Embryonic facial prominence (tissue), 1 donor: ENCODE results near the gene MRC2.
"Not testable (repeated sequence)": the region's sequence is repeated elsewhere in the genome, so short reads cannot be mapped to it uniquely, and the experiment has no call there.

Source experiments
- DNase-seq: peaks from one replicate; pipeline ENCODE4 v3.0.0-alpha.2; 2016; ENCODE audit errors: extremely low spot score

The MRC2 gene

DNA sequence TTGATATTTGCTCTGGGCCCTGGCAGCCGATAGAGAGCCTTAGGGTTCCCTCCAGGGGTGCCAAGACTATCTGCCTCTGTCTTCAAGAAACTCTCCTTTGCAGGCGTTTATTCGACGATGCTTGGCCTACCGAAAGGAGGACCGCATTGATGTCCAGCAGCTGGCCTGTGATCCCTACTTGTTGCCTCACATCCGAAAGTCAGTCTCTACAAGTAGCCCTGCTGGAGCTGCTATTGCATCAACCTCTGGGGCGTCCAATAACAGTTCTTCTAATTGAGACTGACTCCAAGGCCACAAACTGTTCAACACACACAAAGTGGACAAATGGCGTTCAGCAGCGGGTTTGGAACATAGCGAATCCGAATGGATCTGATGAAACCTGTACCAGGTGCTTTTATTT lies 15.2 kb upstream of the MRC2 start:
- not testable (repeated sequence) for DNase-seq

DNA sequence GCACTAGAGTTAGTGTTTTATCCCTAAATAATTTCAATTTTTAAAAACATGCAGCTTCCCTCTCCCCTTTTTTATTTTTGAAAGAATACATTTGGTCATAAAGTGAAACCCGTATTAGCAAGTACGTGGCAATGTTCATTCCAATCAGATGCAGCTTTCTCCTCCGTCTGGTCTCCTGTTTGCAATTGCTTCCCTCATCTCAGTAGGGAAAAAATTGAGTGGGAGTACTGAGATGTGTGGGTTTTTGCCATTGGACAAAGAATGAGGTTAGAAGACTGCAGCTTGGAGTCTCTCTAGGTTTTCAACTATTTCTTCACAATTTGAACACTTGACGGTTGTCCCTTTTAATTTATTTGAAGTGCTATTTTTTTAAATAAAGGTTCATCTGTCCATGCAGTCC lies 14.4 kb upstream of the MRC2 start:
- not testable (repeated sequence) for DNase-seq

DNA sequence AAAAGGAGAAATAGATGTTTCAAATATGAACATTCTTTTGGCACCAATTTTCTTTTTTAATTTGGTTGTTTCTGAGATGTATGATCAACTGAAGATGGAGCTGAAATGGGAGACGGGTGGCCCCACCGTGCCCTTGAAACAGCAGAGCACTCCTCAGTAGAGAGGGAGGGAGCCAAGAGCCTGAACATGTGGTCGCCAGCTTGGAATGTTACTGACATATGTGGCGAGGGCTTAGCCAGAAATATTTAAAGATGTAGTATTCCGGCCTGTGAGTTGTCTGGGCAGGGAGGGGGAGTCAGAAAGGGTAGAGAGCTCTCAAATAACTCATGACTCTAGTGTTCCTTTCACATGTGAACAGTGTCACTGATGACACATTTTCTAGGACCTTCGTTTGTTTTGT lies 13.3 kb upstream of the MRC2 start:
- DNase-seq = peak; percentile 87

DNA sequence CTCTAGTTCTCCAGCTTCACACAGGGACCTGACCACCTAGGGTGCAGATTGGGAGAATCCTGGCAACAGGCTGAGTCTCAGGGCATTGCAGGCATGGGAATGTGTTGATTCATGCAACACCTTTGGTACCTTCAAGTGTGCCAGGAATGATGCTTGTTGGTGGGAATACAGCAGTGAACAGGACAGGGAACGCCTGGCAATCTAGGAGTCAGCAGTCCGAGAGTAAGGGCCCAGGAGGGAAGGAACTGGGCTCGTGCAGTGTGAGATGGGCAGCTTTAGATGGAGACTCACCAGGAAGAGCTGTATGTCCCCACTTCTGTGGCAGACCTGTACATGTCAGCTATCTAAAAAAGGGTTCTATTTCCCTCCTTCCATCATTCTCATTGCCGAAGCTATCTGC lies 12.0 kb upstream of the MRC2 start:
- no peak for DNase-seq

DNA sequence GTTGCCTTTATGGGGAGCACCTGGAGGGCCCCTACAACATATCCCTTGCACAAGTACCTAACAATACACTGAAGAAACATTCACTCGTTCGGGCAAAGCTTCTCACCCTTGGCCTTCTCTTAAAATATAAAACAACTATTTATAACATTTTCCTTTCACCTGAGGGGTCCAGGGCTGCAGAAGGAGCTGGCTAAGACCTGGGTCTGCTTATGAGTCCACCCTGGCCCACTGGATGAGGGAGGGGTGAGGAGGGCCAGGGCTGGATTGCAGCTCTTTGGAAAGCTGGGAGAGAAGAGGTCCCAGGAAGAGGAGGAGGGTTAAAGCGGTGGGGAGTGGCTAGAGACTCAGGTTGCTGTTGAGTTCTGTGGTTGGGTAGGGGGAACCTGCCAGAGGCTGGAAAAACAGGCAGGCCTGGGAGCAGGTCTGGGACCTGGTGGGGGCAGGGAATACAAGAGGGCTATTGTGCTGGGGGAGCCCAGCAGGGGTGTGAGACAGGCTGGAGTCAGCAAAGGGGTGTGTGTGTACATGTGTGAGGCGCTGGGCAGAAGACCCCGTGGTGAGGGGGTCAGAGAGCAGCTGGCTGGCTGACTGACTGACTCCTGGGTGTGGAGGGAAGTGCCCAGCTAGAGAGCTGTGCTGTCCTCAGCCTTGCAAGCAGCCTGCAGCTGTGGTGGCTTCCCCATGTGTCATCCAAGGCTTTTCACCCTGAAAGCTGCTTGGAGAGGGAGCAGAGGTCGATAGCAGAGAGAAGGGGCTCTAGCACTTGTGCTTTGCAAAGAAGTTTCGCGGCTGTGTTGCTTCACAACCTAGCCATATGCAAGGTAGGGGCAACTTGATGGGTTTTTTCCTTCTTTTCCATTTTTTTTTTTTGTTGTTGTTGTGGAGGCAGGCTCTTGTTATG lies 10.2 kb upstream of the MRC2 start:
- no peak for DNase-seq

DNA sequence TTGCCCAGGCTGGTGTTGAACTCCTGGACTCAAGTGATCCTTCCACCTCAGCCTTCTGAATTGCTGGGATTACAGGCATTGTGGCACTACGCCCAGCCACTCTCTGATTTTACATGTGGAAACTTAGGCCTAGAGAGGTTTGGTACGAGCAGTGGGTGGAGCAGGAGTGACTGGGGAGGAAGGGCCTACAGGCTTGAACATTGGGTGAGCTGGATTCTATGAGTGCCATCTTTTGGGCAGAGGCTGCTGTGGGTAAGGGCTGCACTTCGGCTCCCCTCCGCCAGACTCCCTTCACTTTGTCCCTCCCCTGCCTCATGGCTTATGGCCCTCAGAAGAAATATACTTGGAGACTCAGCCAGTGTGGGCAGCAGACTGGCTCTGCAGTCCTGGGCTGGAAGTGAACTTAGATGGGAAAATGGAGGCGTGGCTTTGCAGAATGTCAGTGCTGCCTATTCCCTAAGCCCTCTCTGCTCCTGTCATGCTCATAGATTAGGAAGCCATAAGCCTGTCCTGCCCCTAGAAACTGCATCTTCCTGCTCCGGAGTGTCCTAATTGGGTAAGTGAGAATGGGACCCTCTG lies 9.5 kb upstream of the MRC2 start:
- no peak for DNase-seq

DNA sequence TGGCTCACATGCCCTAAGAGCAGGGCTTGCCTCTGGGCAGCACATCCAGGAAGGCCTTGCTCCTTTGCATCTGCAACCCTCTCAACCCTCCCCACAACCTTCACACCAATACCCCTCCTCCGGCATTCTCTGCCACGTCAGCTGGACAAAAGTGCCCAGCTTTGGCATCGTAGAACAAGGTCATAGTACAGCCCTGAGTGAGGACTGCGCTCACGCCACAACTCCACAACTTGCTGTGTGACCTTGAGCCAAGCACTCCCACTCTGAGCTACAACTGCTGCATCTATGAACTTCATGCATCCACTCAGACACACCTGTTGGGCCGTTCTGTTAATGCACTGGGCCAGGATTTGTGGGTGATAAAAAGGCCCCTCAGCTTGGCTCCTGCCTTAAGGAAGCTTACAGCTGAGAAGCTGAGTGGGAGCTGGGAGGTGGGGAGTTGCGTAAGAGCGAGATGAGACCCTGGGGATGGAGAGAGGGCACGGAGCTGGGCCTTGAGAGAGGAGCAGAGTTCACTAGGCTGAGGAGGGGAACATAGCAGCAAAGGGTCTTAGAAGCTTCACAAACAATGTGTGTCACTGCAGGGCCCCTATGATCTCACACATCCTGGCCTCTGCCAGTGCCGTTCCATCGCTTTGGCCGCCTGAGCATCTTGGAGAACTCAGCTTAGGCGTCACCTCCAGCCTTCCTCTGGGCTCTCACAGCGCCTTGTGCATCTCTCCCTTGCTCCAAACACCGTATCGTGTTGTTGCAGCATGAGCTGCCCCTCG lies 8.6 kb upstream of the MRC2 start:
- DNase-seq = no peak

DNA sequence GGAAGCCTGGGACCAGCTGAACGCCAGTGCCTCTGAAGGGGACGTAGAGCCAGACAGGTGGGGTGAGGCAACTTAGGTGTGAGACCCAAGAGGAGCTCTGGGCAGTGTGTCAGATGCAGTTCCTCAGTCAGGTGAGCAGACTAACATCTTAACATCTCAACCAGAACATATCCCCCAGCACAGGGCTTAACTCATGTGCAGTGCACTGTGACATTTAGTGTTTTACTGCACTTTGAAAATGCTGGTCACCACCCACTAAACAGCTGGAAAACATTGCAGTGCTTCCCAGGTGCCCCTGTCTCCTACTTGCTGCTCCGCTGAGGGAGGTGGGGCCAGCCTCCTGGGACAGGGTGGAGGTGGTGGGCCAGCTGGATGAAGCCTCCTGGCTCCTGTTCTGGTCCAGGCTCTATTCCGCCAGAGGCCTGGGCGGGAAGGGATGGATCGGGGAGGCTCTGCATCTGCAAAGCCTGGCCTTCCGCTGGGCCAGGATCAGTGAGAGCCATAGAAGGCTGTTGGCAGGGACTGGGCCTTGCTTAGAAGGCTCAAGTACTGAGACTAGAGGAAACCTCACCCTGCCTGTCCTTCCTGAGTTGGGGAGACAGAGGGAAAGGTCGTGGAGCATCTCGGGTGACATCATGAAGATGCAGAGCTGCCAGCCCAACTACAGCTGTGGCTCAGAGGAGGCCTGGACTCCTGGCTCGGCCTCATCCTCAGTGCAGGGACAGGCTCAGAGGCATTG lies 7.9 kb upstream of the MRC2 start:
- DNase-seq = no peak

DNA sequence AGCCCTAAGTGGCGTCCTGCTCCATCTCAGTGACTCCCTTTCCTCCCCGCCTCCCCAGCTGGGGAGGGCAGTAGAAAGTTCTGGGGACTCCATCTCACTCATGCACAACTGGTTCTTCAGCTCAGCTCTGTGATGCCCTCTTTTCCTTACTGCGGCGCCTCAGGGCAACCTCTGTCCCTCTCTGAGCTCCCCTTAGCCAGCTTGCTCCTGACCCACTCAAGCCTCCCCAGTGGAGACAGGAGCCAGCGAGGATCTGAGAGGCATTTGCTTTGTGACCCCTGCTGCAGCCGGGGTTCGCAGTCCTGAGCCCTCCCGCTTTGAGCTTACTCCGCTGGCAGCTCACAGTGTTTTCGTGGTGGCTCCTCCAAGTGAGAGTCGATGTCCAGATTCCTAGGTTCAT lies 6.2 kb upstream of the MRC2 start:
- DNase-seq = no peak

DNA sequence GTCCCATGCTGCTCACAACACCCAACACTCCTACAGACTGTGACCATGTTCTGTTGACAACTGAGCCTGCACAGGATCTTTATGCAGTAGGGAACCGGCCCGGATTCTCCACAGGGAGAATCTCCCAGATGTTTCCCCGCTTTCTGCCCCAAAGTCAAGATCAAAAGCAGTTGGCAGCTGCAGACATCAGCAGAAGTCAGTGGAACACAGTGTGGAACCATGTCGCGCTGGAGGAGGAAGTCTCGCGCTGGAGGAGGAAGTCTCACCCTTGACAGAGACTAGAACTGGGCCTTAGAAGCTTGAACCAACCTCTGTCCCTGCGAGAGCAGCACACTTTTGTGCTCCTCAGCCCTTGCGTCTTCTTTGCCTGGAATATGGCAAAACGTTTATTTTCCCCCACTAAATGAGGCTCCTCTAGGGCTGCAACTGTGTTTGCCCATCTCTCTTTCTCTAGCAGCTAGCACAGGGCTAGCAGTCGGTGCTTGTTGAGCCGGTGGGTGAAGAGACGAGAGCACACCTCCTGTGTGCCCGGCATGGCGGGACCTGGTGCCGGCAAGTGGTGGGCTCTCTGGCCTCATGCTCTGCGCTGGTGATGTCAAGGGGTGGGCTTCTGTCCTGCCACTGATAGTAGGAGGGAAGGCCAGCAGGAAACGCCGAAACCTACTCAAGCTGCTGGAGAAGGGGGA lies 2.1 kb upstream of the MRC2 start:
- no peak for DNase-seq

DNA sequence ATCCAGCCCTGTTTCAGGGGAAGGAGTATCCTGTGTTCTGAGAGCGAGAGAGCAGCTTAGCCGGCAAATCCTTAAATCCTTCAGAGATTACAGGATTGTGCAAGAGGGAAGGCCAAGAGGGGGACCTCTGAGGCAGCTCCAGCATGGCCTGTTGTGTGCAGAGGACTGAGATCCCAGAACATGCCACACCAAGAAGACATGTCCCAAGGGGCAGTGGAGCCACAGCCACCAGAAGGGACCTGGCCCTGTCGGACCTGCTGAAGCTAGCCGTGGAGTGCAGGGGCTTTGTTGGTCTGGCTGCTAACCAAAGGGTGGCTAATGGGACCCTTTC lies 1.6 kb upstream of the MRC2 start:
- DNase-seq = no peak

DNA sequence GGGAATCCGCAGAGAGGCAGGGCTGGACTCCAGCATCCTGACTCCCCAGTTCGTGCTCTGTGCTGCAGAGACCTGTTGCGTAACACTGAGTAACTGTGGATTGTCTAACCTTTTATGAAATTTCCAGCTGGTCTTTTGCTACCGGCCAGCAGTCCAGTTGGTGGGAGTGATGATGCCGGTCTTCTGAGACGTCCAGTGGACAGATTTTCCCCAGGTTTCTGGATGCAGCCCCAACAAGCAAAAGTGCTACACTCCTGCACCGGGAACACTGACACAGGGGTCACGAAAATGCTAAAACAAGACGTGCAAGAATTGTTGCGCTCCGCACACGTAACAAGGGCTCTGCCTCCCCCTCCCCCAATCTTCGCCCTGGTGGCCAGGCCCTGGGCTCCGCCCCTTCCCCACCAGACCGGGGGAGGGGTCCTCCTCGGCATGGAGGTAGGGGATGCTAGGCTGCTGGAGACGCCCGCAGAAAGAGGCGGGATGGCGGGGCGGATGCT lies 701 bp upstream of the MRC2 start:
- DNase-seq = peak; percentile 68

DNA sequence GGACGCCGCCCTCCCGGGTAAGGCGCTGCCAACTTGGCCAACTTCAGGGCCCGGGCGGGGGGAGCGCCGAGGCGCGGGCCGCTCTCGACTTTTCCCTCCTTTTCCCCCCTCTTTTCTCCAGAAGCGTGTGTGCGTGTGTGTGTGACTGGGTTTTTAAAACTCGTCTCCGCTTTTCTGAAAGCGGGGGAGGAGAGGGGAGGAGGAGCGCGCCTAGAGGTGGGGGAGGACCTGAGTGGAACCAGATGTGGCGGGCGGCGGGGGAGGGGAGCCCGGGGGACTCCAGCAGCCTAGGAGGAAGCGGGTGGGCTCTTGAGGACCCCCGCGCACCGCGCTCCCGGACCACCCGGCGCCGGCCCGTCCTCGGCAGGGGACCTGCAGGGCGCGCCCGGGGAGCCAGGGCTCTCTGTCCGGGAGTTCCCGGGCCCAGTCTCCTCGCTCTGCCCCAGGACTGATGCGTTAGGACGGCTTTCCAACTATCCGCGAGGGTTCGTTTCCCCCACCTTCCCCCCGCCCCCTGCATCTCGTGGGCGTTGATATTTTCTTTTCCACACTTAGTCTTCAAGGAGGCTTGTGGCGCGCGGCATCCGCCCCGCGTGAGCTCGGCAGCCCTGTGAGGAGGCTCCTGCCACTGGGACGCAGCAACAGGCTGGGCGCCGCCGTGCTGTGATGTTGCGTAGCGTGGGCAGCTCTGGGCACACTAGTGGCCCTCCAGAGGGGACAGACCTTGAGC lies 599 bp downstream of the MRC2 start:
- DNase-seq = peak; percentile 72

DNA sequence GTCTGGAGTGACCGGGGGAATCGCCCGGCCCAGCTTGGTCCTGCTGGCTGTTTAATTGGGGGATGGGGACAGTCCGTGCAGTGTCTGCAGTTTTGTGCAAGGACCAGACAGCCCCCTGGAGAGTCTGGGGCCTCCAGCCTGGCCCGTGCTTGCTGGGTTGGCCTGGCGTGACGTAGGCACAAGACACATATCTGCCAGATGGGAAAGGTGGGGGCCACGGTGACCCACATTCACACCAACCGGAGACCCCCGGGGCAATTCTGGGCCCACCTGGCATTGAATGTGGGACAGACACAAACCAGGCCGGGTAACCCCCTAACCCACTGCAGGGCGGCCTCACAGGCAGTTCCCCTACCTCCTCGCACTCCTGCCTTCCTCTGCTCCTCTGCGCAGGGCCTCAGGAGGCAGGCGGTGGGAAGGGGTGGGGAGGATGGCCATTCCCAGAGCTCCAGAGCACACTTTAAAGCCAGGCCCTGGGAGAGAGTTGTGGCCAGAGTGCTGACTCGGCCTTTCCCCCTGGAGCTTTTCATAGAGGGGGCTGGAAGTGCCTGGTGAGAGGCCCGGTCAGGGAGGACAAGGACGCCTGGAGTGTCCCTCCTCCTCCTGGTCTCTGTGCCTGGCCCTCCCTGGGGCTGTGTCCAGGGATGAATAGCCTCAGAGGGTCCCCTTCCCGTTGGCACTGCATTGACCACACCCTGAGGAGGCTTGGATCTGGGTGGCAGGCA lies 1.5 kb downstream of the MRC2 start:
- DNase-seq = no peak

DNA sequence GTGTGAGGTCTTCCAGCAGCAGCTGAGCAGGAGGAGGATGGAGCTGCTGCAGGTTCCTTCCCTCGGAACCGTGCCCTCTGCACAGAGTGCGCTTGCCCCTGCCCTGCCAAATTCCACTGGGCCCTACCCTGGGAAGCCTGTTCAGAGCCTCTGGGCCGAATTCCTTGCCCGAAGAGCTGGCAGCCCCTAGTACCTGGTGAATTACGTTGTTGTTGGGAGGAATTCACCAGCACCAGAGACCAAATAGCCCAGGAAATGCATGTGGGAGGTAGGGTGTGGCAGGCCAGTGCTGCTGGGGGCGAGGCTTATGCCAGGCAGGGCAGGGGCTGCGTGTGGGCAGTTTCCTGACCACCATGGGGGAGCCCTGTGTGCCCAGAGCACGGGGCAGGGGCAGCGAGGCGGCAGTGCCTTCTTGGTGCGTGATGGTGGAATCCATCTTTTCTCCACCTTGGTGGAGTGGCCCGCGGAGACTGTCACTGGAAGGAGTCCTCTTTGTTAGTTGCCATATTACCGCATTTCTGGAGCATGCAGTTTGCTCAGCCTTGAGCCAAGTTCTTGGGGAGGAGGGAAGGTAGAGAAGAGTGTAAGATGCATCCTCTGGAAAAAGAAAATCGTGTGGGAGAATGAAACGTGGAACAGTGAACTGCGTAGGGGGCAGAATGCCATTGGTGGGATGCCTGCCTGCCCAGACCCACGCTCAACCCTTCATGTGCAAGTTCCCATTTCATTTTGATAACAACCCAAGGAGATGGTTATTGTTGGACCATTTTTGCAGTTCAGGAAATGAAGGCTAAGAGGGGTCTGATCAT lies 2.3 kb downstream of the MRC2 start:
- DNase-seq = no peak

DNA sequence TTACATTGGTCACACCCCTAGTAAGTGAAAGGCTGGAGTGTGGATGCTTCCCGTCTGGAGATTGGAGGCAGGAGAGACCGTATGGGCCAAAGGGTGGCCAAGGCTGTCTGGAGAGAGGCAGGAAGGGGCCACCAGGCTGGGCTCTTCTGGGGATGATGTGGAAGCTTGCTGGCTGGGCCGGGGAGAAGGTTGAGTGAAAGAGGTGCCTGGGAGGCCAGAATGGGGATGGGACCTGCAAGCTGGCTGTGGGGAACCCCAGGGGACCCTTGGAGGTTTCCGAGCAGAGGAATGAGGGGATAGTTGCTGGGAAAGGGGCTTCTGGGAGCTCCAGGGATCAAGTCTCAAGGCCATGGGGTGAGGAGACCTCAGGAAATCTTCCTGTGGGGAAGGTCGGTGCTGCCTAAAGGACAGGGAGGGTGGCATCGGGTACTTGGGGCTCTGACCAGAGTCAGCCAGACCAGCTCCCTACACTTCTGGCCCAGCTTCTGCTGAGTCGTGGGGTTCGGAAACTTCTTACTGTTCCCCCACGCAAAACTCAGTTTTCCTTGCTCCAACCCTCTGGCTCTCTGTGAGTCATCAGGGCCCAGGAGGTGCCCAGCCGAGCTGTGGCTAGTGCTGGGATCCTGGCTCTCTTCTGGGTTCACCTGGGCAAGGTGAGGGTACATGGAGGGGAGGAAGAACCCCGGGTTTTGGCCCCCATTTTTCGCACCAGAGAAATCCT lies 3.1 kb downstream of the MRC2 start:
- no peak for DNase-seq

DNA sequence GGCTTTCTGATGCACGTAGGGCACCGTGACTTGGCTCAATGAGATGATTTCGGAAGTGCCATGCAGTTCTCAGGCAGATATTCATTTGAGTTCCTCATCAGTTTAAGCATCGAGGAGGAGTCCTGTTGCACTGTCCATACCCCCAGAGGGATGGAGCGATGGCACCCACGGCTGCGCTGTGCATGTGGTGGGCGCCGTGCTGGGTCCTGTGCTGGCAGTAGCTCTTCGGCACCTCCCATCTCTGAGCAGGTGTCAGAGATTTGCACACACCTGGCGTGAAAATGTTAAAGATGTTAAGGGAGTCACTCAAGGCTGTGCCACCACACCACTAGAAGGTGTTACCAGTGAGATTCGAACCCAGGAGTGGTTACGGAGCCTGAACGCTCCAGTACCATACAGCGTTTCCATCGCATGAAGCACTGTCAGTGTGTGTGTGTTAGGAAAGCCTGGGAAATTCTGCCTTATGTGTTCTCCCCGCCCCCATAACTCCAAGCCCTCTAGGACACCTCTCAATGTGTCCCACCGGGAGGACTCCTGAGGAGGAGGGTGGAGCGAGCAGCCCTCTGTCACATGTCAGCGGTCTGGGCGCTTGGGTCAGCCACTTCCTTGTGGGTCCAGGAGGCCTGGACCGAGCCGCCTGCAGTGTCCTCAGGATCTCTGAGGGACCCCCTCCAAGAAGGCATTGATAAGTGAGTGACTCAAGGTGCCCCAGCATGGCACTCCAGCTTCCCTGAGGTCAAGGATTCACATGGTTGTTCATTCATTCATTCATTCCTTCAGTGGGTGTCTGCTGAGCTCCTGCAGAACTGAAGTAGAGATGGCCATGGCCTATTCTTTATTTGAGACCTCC lies 3.8 kb downstream of the MRC2 start:
- no peak for DNase-seq
